ENCODE data around the gene DEUP1.

Gene DEUP1

GRCh38 chr11:93330446-93330984 is at the start of gene DEUP1:
Gene DEUP1, plus strand, starts transcription at chr11:93330742. Its CDS starts 1,518 bp downstream, at chr11:93332260.
- H2AFZ ChIP-seq (ENCODE audit: low read length) = no peak within 1 kb of the TSS
- H3K4me3 ChIP-seq (ENCODE audit: low read depth, low read length, poor library complexity, severe bottlenecking) = no peak within 1 kb of the TSS

GRCh38 chr11:93285430-93285829 is 45.1 kb upstream of the DEUP1 start:
- H4K20me1 ChIP-seq (ENCODE audit: insufficient read depth, low read length) = no peaks in the 10 kb centered on the region
- TF ChIP-seq CTCF (IDR thresholded peaks at IDR 0.05; ENCODE audit: low read length) (no peak), EZH2 (IDR thresholded peaks at IDR 0.05; ENCODE audit: borderline replicate concordance, low read length) (no peak)
- no peak overlapping the region for H3K4me2 ChIP-seq (ENCODE audit: low read length)
- no peaks in the 10 kb centered on the region for H3K9me3 ChIP-seq (ENCODE audit: low read length)
- H3K27me3 ChIP-seq (ENCODE audit: insufficient read depth, low read length) = no peaks in the 10 kb centered on the region
- no peak overlapping the region for H3K27ac ChIP-seq (ENCODE audit: low read depth, low read length, poor library complexity, severe bottlenecking)
- H3K4me3 ChIP-seq (ENCODE audit: low read depth, low read length, poor library complexity, severe bottlenecking) = no peak overlapping the region
- H2AFZ ChIP-seq (ENCODE audit: low read length) = no peak overlapping the region
- no peaks in the 10 kb centered on the region for H3K36me3 ChIP-seq (ENCODE audit: insufficient read depth, low read length)
- no peaks in the 10 kb centered on the region for H3K9me2 ChIP-seq (ENCODE audit: low read depth, low read length)
- H3K79me2 ChIP-seq (ENCODE audit: insufficient read depth, low read length) = no peaks in the 10 kb centered on the region
- H3F3A ChIP-seq (ENCODE audit: insufficient read depth, low read length) = no peaks in the 10 kb centered on the region
- no peaks in the 10 kb centered on the region for H3K4me1 ChIP-seq (ENCODE audit: insufficient read depth, low read length, severe bottlenecking)
- no peak overlapping the region for H3K9ac ChIP-seq (ENCODE audit: low read length)

More at GRCh38 chr11:93330446-93330984, at the start of gene DEUP1:
- no peaks in the 10 kb centered on the region for H4K20me1 ChIP-seq (ENCODE audit: insufficient read depth, low read length)
- no peak within 1 kb of the TSS for H3K9ac ChIP-seq (ENCODE audit: low read length)
- no peaks in the 10 kb centered on the region for H3K9me2 ChIP-seq (ENCODE audit: low read depth, low read length)
- TF ChIP-seq CTCF (IDR thresholded peaks at IDR 0.05; ENCODE audit: low read length) = no peak
- TF ChIP-seq EZH2 (IDR thresholded peaks at IDR 0.05; ENCODE audit: borderline replicate concordance, low read length) = no peak
- no peaks in the 10 kb centered on the region for H3K9me3 ChIP-seq (ENCODE audit: low read length)
- H3K36me3 ChIP-seq (ENCODE audit: insufficient read depth, low read length) = no peaks in the 10 kb centered on the region
- H3F3A ChIP-seq (ENCODE audit: insufficient read depth, low read length) = no peaks in the 10 kb centered on the region
- no peaks in the 10 kb centered on the region for H3K4me1 ChIP-seq (ENCODE audit: insufficient read depth, low read length, severe bottlenecking)
- H3K27ac ChIP-seq (ENCODE audit: low read depth, low read length, poor library complexity, severe bottlenecking) = no peak within 1 kb of the TSS
- H3K27me3 ChIP-seq (ENCODE audit: insufficient read depth, low read length) = no peaks in the 10 kb centered on the region
- H3K4me2 ChIP-seq (ENCODE audit: low read length) = no peak within 1 kb of the TSS
- no peaks in the 10 kb centered on the region for H3K79me2 ChIP-seq (ENCODE audit: insufficient read depth, low read length)

- Histone ChIP-seq H4K20me1 (ENCODE audit: insufficient read depth, low read length) (no peaks in the 10 kb centered on the region), H3K4me3 (ENCODE audit: low read depth, low read length, poor library complexity, severe bottlenecking) (no peak overlapping the region), H3K36me3 (ENCODE audit: insufficient read depth, low read length) (no peaks in the 10 kb centered on the region), H3K9me2 (ENCODE audit: low read depth, low read length) (no peaks in the 10 kb centered on the region), H3K4me1 (ENCODE audit: insufficient read depth, low read length, severe bottlenecking) (no peaks in the 10 kb centered on the region), H3K4me2 (ENCODE audit: low read length) (no peak overlapping the region), H3K27me3 (ENCODE audit: insufficient read depth, low read length) (no peaks in the 10 kb centered on the region), H3K79me2 (ENCODE audit: insufficient read depth, low read length) (no peaks in the 10 kb centered on the region), H3K27ac (ENCODE audit: low read depth, low read length, poor library complexity, severe bottlenecking) (no peak overlapping the region), H3K9me3 (ENCODE audit: low read length) (no peaks in the 10 kb centered on the region), H3K9ac (ENCODE audit: low read length) (no peak overlapping the region), H3F3A (ENCODE audit: insufficient read depth, low read length) (no peaks in the 10 kb centered on the region), H2AFZ (ENCODE audit: low read length) (no peak overlapping the region)
- TF ChIP-seq CTCF (IDR thresholded peaks at IDR 0.05; ENCODE audit: low read length) (no peak), EZH2 (IDR thresholded peaks at IDR 0.05; ENCODE audit: borderline replicate concordance, low read length) (no peak)
Observed at GRCh38 chr11:93287434-93287833, 43.1 kb upstream of the DEUP1 start.
